Stimulated activated CD4-positive, alpha-beta T cell treated with anti-CD3 and anti-CD28 coated beads, Interleukin-1b, Interleukin-23, amount 100 ng/mL, for 1 hour (primary cell): ENCODE data around the gene KRT33B.

Experiments used
- DNase-seq, 2 donors: peaks; one replicate each; pipeline ENCODE4 v3.0.0-alpha.2; 2020; ENCODE audit warnings: low read depth in 2 of 2

Gene KRT33B

DNA sequence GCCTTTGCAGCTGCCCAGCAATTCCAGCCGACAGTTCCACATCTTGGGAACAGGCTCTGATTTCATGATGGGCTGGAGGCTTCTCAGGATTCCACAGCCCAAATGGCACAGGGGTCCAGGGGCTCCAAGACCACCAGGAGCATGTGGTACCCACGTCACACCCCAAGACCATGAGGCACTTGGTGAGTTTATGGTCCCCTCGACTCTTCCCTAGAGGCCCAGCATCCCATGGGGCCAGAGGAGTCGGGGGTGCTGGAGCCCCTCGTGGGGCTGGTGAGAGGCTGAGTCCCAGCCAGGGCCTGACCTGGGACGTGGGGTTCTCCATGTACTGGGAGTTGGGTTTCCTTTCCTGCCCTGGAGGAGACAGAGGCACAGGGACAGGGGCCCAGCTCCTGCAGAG lies 44.0 kb downstream of the KRT33B start:
- no peak for DNase-seq

DNA sequence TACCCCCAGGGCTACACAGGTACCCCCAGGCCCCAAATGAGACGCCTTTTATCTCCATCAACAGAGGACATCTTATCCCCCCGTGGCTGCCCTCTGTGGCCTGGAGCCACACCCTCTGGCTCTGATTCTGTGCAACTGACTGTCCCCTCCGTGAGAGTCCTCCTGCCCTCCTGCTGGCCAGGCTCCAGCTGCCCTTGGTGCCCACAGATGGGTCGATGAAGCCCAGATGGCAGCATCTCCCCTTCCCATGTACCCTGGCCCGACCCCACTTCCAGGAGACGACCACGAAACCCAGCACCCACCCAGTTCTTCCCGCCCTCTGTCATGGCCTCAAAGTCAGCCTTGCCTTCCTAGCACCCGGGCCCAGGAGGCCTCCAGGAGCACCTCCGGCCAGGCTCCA lies 44.5 kb downstream of the KRT33B start:
- DNase-seq, result no peak

DNA sequence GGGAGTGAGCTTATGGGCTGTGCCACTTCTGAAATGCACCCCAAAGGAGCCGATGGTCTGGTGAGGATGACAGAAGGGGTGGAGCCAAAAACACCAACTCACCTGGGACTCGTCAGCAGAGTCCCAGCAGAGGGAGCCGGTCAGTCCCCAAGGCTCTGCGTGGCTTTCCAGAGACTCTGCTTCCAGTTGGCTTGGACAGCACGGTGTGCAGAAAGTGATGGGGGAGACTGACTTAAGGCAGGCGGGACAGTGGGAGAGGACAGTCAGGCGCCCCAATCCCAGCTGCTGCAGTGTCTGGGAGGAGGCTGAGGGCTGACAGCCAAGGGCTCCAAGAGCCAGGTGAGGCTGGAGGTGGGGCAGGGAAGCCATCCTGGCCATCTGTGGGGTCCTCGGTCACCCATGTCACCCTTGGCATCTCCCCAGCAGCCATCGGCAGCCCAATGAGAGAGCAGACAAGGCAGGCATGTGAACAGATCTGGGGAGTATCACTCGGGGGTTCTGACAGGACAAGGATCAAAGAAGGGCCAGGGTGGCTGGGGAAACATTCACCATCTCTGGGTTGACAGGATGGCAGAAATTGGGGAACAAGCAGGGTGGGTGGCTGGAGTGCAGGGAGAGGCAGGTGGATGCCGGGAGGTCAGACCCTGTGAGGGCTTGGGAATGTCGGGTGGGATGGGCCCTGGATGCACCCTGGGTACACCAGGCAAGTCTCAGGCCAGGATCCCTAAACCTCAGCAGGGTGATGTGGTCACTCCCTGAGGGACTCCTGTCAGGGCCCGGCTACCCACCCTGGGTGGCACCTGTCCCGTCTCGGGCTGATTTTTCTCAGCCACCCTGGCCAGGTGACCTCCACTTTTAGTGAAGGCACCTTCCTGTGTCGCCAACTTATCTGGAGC lies 45.2 kb downstream of the KRT33B start:
- DNase-seq, result no peak

DNA sequence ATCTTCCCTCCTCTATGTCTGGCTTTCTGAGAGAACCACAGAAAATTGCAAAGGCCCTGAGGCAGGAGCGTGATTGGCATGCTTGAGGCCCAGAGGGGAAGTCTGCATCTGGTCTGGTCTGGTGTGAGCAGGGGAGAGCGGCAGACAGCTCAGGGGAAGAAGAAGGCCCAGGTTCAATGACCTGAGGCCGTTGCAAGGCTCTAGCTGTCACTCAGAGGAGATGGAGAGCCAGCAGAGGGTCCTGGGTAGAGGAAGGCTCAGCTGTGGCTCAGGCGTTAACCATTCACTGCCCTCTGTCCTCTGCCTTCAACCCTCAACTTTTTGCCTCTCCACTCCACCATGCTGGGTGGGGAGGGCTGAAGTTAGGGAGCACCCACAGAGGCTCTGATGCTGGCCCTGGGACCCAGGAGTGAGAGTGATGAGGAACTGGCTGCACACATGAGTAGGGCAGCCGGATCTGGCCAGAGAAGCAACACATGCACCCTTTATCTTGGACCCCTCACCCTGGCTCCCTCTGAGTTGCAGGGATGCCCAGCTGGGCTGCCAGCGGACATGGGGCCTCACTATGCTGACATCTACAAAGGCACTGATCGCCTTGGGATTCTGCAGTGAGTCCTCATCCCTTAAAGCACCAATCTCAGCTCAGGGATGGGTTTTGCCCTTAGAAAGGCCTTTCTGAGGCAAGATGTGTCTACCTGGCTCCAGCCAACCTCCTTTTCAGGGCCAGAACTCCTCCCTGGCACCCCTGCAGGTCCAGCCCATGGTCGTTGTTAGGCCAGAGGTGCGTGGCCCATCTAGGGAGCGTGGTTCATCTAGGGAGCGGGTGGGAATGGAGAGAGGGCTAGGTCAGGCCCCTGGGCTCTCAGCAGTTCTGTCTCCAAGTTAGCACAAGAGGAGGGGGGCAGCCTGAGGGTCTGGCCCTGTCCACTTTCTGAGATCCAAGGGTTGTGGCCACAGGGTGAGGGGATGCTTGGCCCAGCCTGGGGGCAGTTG lies 46.4 kb downstream of the KRT33B start:
- no peak for DNase-seq

DNA sequence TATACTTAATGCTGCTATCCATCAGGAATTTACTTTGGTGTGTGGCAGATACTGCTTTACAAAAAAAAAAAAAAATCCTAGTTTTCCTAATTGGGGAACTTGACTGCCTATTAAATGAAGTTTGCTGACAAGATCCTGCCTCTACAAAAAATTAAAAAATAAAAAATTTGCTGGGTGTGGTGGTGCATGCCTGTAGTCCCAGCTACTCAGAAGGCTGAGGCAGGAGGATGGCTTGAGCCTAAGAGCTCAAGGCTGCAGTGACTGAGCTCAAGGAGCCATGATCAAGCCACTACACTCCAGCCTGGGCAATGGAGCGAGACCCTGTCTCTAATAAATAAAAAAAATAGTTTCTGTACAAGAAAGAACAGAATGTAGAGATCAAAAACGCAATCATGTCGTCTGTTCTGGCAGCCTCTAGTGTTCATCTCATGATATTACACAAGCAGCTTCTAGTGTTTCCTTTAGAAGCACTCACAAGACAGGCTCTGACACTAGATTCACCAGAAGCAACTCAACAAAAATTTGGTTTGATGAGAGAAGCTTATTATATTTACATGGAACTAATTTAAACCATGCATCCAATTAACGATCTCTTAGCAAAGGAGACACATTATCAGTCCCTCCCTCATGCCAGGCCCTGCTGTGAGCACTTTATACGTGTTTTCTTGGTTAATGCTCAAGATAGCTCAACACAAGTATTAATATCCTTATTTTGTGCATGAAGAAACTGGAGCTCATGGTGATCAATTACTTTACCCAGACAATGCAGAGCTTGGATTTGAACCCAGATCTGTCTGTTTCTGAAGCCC lies 47.3 kb downstream of the KRT33B start:
- no peak for DNase-seq

DNA sequence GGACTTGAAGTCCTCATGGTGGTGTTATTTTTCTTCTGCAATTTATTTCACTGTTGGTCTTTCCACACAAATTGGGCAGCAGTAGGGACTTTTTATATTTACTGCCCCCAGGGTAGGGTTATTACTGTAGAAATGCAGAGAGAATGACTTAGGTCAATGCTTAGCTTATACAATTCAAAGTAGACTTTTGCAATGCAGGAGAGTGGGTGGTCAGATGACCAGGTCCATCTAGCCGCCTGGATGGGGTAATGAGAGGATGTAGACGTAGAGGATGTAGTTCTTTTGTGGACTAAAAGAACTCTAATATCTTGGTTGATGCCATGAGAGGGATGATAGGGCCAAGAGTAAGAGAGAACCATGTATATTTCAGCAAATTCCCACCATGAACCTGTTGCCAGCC lies 51.4 kb downstream of the KRT33B start:
- no peak for DNase-seq

DNA sequence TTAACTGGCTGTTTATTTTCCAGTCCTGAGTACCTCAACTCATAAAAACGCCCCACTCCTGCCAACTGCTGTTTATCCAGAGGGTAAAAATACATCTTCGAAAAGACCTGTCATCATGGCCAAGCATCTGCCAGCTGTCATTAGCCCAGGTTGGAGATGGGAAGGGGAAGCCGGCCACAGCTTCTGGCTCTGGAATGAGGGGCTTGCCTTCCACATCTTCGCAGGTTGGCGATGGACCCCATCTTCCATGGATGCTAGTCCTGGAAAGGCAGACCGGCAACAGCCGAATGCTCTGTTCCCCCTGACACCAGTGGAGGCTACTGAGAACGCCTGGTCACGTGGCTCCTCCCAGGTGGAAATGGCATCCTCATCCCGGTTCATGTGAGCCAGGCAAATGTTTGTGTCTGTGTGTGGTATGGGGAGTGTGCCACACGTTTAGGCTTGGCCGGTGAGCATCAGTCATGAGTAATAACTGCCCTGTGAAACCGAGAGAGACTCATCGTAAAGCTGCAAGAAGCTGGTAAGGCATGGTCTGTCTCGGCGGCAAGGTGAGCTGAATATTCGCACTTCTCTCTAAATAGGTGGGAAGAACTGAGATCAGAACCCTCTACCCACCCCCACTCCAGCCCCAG lies 53.7 kb downstream of the KRT33B start:
- DNase-seq, result no peak

DNA sequence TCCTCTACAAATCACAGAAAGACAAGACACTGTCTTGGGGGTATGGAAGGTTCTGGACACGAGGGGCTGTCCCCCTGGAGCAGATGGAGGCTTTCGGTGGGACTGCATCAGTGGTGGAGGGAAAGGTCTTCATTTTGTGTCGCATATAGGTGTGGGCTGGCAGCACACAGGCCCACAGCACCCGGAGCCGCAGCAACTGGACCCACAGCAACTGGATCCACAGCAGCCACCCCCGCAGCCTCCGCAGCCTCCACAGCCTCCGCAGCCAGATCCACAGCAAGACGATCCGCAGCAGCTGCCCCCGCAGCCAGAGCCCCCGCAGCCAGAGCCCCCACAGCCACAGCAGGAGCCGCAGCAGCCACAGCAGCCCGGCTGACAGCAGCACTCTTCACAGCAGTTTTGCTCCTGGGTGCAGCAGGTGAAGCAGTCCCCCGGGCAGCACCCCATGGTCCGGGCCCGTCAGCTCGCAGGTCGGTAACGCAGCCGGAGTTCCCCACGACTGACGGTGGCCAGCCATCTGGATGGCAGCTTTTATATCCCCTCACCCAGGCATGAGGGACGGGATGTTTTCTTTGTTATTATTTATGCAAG lies 54.3 kb downstream of the KRT33B start, which contains the start of gene KRTAP17-1:
TSS of gene KRTAP17-1 (minus strand) at position 507 of the 591 bp plus-strand sequence. CDS start at position 447, 60 bp downstream.
- DNase-seq, result no peak
